Stimulated activated CD4-positive, alpha-beta T cell treated with anti-CD3 and anti-CD28 coated beads, Interleukin-15, amount 100 ng/mL, for 1 hour (primary cell): ENCODE measurements around the gene NOL12.
"Not testable (repeated sequence)": the region's sequence is repeated elsewhere in the genome, so short reads cannot be mapped to it uniquely, and the experiment has no call there.

Experiments used
- DNase-seq, 2 donors: peaks; one replicate each; pipeline ENCODE4 v3.0.0-alpha.2; 2020; ENCODE audit warnings: low read depth in 1 of 2, low spot score in 1 of 2

Gene NOL12

DNA sequence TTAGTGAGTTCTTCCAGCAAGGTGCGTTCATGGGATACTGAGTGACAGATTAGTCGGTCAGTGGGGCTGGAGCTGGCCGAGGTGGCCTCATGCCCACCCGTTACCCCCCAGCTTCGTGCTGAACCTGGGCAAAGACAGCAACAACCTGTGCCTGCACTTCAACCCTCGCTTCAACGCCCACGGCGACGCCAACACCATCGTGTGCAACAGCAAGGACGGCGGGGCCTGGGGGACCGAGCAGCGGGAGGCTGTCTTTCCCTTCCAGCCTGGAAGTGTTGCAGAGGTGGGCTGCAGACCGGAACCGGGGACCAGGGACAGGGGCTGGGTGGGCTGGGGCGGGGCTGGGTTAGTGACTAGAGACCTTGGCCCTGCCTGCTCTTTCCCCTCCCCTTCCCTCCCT lies 7.8 kb upstream of the NOL12 start:
- no peak for DNase-seq

- no peak for DNase-seq
Observed at GRCh38 chr22:37679670-37680069, 6.5 kb upstream of the NOL12 start.

- DNase-seq, result no peak
Observed at GRCh38 chr22:37680191-37680851, 5.8 kb upstream of the NOL12 start.

GRCh38 chr22:37681001-37681424 lies 5.1 kb upstream of the NOL12 start:
- no peak for DNase-seq

- peak; percentile 45 to 52 for DNase-seq
Observed at GRCh38 chr22:37681556-37682049, 4.5 kb upstream of the NOL12 start.

- DNase-seq, result no peak
Observed at GRCh38 chr22:37684803-37685615, 1.1 kb upstream of the NOL12 start.

- no peak for DNase-seq
Observed at GRCh38 chr22:37690407-37690806, 4.3 kb downstream of the NOL12 start.

- no peak for DNase-seq
Observed at GRCh38 chr22:37690901-37691504, 4.9 kb downstream of the NOL12 start.

GRCh38 chr22:37692627-37693285 lies 6.6 kb downstream of the NOL12 start:
- no peak for DNase-seq

DNA sequence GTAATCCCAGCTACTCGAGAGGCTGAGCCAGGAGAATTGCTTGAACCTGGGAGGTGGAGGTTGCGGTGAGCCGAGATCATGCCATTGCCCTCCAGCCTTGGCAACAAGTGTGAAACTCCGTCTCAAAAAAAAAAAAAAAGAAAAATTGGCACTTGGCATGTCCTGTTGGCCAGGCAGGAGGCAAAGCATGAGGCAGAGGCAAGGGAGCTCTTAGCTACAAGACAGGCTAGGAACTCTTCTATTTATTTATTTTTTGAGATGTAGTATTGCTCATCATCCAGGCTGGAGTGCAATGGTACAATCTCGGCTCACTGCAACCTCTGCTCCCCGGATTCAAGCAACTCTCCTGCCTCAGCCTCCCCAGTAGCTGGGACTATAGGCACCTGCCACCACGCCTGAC lies 8.0 kb downstream of the NOL12 start:
- DNase-seq, result not testable (repeated sequence)

- not testable (repeated sequence) for DNase-seq
Observed at GRCh38 chr22:37696260-37696656, 10.1 kb downstream of the NOL12 start.

DNA sequence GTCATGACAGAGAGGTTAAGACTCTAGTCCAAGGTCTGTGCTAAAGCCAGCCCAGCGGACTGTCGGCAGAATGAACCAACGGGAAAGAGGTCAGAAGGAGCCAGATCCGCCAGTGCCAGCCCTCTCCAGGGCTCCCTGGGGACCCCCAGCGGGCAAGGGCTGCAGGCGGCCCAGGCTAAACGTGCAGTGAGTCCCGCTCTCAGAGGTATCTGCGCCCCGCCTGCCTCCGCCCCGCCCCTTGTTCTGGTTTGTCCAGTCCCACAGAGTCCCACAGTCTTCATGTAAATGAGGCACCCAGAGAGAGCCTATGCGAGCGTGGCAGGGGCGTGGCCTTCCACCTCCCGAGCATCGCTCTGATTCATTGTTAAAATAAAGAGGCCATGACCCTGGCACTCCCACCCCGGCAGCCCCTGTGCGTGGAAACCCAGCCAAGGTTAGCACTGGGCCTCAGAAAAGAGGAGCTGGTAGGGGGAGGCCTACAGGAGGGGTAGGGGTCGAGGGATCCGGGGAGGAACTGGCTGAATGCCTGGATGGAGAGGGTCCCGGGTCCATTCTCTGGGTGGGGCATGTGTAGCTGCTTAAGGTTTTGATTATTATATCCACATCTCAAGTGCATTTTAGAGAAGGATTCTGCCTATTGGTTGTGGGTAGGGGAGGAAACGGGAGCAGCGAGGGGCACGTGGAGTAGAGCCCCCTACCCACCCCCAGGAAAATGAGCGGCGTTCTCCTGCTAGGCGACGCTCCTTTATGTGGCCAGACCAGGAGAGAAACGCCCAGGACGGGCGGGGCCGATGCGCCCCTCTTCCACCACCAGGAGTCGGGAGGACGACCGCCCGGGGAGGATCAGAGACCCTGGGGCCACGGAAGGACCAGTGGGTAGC lies 10.8 kb downstream of the NOL12 start, which contains the start of gene TRIOBP:
Gene TRIOBP (plus strand): TSS at position 392 of the 881 bp plus-strand sequence. CDS start 4,318 bp downstream, outside the sequence.
- DNase-seq, result peak; percentile 61 to 76

DNA sequence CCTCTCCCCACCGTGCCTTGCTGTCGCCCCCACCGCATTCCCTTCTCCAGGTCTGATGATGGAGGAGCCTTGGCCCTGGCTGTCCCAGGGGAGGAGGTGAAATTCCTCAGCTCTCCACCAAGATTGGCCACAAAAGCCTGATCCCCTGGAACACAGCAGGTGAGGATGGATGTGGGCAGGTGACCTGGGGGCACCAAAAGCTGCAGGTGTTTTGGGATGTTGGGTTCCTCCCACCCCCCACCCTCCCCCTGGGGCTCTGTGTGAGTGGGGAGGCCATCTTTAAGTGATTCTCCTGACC lies 11.3 kb downstream of the NOL12 start:
- no peak for DNase-seq

- DNase-seq, result no peak
Observed at GRCh38 chr22:37701141-37701786, 15.1 kb downstream of the NOL12 start.

- DNase-seq, result no peak
Observed at GRCh38 chr22:37703906-37704305, 17.8 kb downstream of the NOL12 start.

GRCh38 chr22:37704645-37705044 lies 18.5 kb downstream of the NOL12 start:
- DNase-seq, result no peak

GRCh38 chr22:37705205-37705604 lies 19.1 kb downstream of the NOL12 start:
- DNase-seq, result no peak

- DNase-seq, result no peak
Observed at GRCh38 chr22:37708580-37709444, 22.7 kb downstream of the NOL12 start.

DNA sequence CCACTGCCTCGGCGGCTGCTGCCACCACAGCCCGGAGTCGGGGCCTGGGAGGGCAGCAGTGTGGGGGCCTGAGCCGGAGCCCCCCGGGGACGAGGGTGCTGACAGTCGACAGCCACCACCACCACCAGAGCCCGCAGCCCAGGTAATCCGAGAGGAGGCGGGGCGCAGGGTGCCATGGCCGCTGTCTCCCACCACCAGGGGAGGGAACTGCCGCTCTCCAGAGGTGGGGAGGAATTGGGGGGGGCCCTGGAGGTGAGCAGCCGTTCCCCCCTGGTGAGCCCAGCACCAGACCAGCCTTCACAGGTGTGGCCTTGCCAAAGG lies 23.3 kb downstream of the NOL12 start:
- no peak for DNase-seq
